Hematopoietic multipotent progenitor cell treated with erythropoietin and hydrocortisone succinate and interleukin-3 and kit ligand, for 8 days (in vitro differentiated cells): ENCODE measurements around the gene GLYATL1.
A peak's percentile ranks its signal among the peaks of the same experiment; 100 is the strongest.

Source experiments
- DNase-seq: peaks from one replicate; pipeline ENCODE4 v3.0.0-alpha.2; 2015

Gene GLYATL1

GRCh38 chr11:59000003-59000402, 60.7 kb downstream of the GLYATL1 start:
- no peak for DNase-seq

- DNase-seq, result peak; percentile 4
These were observed 62.7 kb downstream of the GLYATL1 start for GRCh38 chr11:59002006-59002405.
